Liver (tissue), 9 donors: Measurements from ENCODE around the gene TINAGL1. TPM values are rescaled to one million over a fixed set of nuclear protein-coding genes. Genes with fewer than 3 reads are reported as not detected.

Experiments used
- DNase-seq: peaks from one replicate; pipeline ENCODE4 v3.0.0-alpha.2; 2017; ENCODE audit warnings: low spot score
- H3K27ac ChIP-seq, 2 donors: one replicate each; pipeline ENCODE4 v1.7.0; 2013; ENCODE audit warnings: inconsistent platforms in 2 of 2, low read length in 2 of 2, control low read depth in 1 of 2, low read depth in 1 of 2, mild to moderate bottlenecking in 1 of 2
- H3K27me3 ChIP-seq, 4 donors: one replicate each; pipeline versions ENCODE4 v1.6.1 to v1.7.0; 2013; ENCODE audit warnings: low read length in 3 of 4, inconsistent platforms in 1 of 4, mild to moderate bottlenecking in 1 of 4, moderate library complexity in 1 of 4; ENCODE audit not compliant: control insufficient read depth in 4 of 4, insufficient read depth in 4 of 4
- H3K36me3 ChIP-seq, 4 donors: one replicate each; pipeline versions ENCODE4 v1.6.1 to v1.7.0; 2013; ENCODE audit warnings: low read length in 3 of 4, mild to moderate bottlenecking in 3 of 4, low read depth in 1 of 4, moderate library complexity in 1 of 4; ENCODE audit not compliant: control insufficient read depth in 4 of 4, insufficient read depth in 3 of 4
- H3K4me1 ChIP-seq, 4 donors: one replicate each; pipeline versions ENCODE4 v1.6.1 to v1.7.0; 2013; ENCODE audit warnings: low read length in 3 of 4, mild to moderate bottlenecking in 3 of 4, moderate library complexity in 1 of 4; ENCODE audit not compliant: control insufficient read depth in 4 of 4, insufficient read depth in 4 of 4
- H3K4me3 ChIP-seq, 3 donors: one replicate each; pipeline versions ENCODE4 v1.6.1 to v1.7.0; 2013; ENCODE audit warnings: low read length in 3 of 3, control low read depth in 1 of 3, low read depth in 1 of 3, mild to moderate bottlenecking in 1 of 3
- H3K9ac ChIP-seq, 2 donors: one replicate each; pipeline ENCODE4 v1.7.0; 2013; ENCODE audit warnings: low read length in 2 of 2, mild to moderate bottlenecking in 2 of 2, moderate library complexity in 2 of 2, control low read depth in 1 of 2, low read depth in 1 of 2
- H3K9me3 ChIP-seq, 4 donors: one replicate each; pipeline versions ENCODE4 v1.6.1 to v1.7.0; 2013; ENCODE audit warnings: low read length in 3 of 4; ENCODE audit not compliant: control insufficient read depth in 4 of 4
- CTCF ChIP-seq: fragments of 150-350 bp; IDR thresholded peaks from 2 replicates; pipeline ENCODE4 v1.5.1; 2017; ENCODE audit warnings: improper control_type of control experiment, low read depth, low read length; ENCODE audit not compliant: missing input control
- FOXA1 ChIP-seq: IDR thresholded peaks from 2 replicates; pipeline ENCODE4 v1.6.1; 2016; ENCODE audit warnings: antibody characterized with exemption
- FOXA2 ChIP-seq: IDR thresholded peaks from 2 replicates; pipeline ENCODE4 v1.6.1; 2016; ENCODE audit warnings: antibody characterized with exemption
- HNF4A ChIP-seq, 2 donors: conservative IDR thresholded peaks; 2 replicates each; pipeline ENCODE4 v1.6.1; 2016; ENCODE audit warnings: antibody characterized with exemption in 2 of 2, mild to moderate bottlenecking in 2 of 2
- JUND ChIP-seq, 2 donors: IDR thresholded peaks; 2 replicates each; pipeline ENCODE4 v1.6.1; 2016; ENCODE audit warnings: antibody characterized with exemption in 2 of 2
- MAX ChIP-seq: IDR thresholded peaks from 2 replicates; pipeline ENCODE4 v1.6.1; 2016; ENCODE audit warnings: antibody characterized with exemption
- NR2F2 ChIP-seq: IDR thresholded peaks from 2 replicates; pipeline ENCODE4 v1.6.1; 2016; ENCODE audit warnings: antibody characterized with exemption
- RAD21 ChIP-seq, 2 donors: IDR thresholded peaks; 2 replicates each; pipeline ENCODE4 v1.6.1; 2016; ENCODE audit warnings: antibody characterized with exemption in 2 of 2, mild to moderate bottlenecking in 2 of 2
- REST ChIP-seq: IDR thresholded peaks from 2 replicates; pipeline ENCODE4 v1.6.1; 2016; ENCODE audit warnings: antibody characterized with exemption, mild to moderate bottlenecking
- RXRA ChIP-seq, 2 donors: IDR thresholded peaks; 2 replicates each; pipeline ENCODE4 v1.6.1; 2017 to 2018; ENCODE audit warnings: antibody characterized with exemption in 2 of 2, mild to moderate bottlenecking in 1 of 2
- SP1 ChIP-seq: IDR thresholded peaks from 2 replicates; pipeline ENCODE4 v1.6.1; 2018; ENCODE audit warnings: antibody characterized with exemption, mild to moderate bottlenecking
- TAF1 ChIP-seq: conservative IDR thresholded peaks from 2 replicates; pipeline ENCODE4 v1.6.1; 2016; ENCODE audit warnings: antibody characterized with exemption, mild to moderate bottlenecking
- ZBTB33 ChIP-seq: IDR thresholded peaks from 2 replicates; pipeline ENCODE4 v1.6.1; 2016; ENCODE audit warnings: antibody characterized with exemption
- WGBS: extraction: QIAGEN DNeasy Blood & Tissue Kit; methylation state at CpG from one replicate; pipeline ENCODE4 v1.1.7; 2013; 5-methylcytosine and 5-hydroxymethylcytosine counted together
- polyA plus RNA-seq, 2 donors: library from polyadenylated mRNA; stranded (reverse) in 1 of 2; unstranded in 1 of 2; fragments of 200-250 nt in 1 of 2; fragments of >200 nt in 1 of 2; fragmentation: Nextera tagmentation in 1 of 2; extraction: Ambion mirVana in 1 of 2; gene quantifications; one replicate each; pipeline versions ENCODE4 v1.2.1 to v1.2.3, GENCODE V29; 2013 to 2015
- total RNA-seq, 2 donors: library from RNA; depleted of rRNA; stranded (reverse); fragments of >200 nt; gene quantifications; one replicate each; pipeline ENCODE4 v1.2.3, GENCODE V29; 2014
- donor health status: healthy.
- donor health status: healthy.
- donor health status: healthy.
- donor health status: healthy.
- donor health status: healthy.

TINAGL1 gene
- total and polyA plus RNA-seq, 4 donors, result 8.7 to 52.9 (median 25.6) TPM

- no peak overlapping the region for H3K4me3 ChIP-seq
- 87% methylated on average over 8 of the region's 8 CpGs for WGBS
- H3K36me3 ChIP-seq, result no peaks in the 10 kb centered on the region
- no peaks in the 10 kb centered on the region for H3K27me3 ChIP-seq
- H3K4me1 ChIP-seq, result peaks cover 0 to 15% (median 7%) of the 10 kb centered on the region in 4 donors
- H3K9me3 ChIP-seq, result no peaks in the 10 kb centered on the region
- no peak for TF ChIP-seq FOXA1
- TF ChIP-seq HNF4A (conservative IDR thresholded peaks at IDR 0.05), result no peak
- H3K9ac ChIP-seq, result no peak overlapping the region
- no peak for DNase-seq
- peak overlapping the region in 1 of 2 donors; percentile 31 for H3K27ac ChIP-seq
These were observed 3.1 kb upstream of the TINAGL1 start for GRCh38 chr1:31573261-31573660.

- Histone ChIP-seq H3K27me3 (no peaks in the 10 kb centered on the region), H3K9ac (no peak overlapping the region), H3K4me1 (peaks cover 0 to 15% (median 3%) of the 10 kb centered on the region in 4 donors), H3K9me3 (no peaks in the 10 kb centered on the region), H3K4me3 (no peak overlapping the region), H3K36me3 (no peaks in the 10 kb centered on the region), H3K27ac (peak overlapping the region; percentile 26 to 56)
- DNase-seq, result no peak
- 65% methylated on average over 10 of the region's 10 CpGs for WGBS
- TF ChIP-seq REST (no peak), JUND (IDR thresholded peaks at IDR 0.05) (no peak), FOXA2 (no peak), CTCF (no peak), RAD21 (IDR thresholded peaks at IDR 0.05) (no peak), RXRA (IDR thresholded peaks at IDR 0.05) (no peak), HNF4A (conservative IDR thresholded peaks at IDR 0.05) (no peak), MAX (no peak), NR2F2 (no peak), TAF1 (no peak), ZBTB33 (no peak), SP1 (no peak), FOXA1 (no peak)
These were observed 1.5 kb upstream of the TINAGL1 start for GRCh38 chr1:31574749-31575368.
